Uterus (tissue), 4 donors: ENCODE measurements around the gene TOX2. TPM values are rescaled to one million over a fixed set of nuclear protein-coding genes. Genes with fewer than 3 reads are reported as not detected.

ENCODE experiments used
- DNase-seq, 2 donors: peaks; one replicate each; pipeline ENCODE4 v3.0.0-alpha.2; 2019 to 2020
- H3K27ac ChIP-seq, 2 donors: fragments of 200-600 bp; sonication (generic); 1 replicate in 1 of 2; 2 replicates in 1 of 2; pipeline ENCODE4 v1.5.1; 2016 to 2018
- H3K27me3 ChIP-seq, 2 donors: fragments of 200-600 bp; sonication (generic); one replicate each; pipeline ENCODE4 v1.5.1; 2018 to 2019; ENCODE audit warnings: control low read depth in 1 of 2
- H3K36me3 ChIP-seq, 2 donors: fragments of 200-600 bp; sonication (generic); one replicate each; pipeline ENCODE4 v1.5.1; 2019; ENCODE audit warnings: control low read depth in 1 of 2
- H3K4me1 ChIP-seq, 2 donors: fragments of 200-600 bp; sonication (generic); one replicate each; pipeline ENCODE4 v1.5.1; 2018 to 2019; ENCODE audit warnings: control low read depth in 1 of 2
- H3K4me3 ChIP-seq, 2 donors: fragments of 200-600 bp; sonication (generic); 1 replicate in 1 of 2; 2 replicates in 1 of 2; pipeline ENCODE4 v1.5.1; 2018 to 2019; ENCODE audit warnings: mild to moderate bottlenecking in 1 of 2
- H3K9me3 ChIP-seq, 2 donors: fragments of 200-600 bp; sonication (generic); one replicate each; pipeline ENCODE4 v1.5.1; 2019; ENCODE audit warnings: control low read depth in 1 of 2
- CTCF ChIP-seq, 4 experiments: fragments of 200-600 bp in 2 of 4; fragments of 450-650 bp in 2 of 4; sonication (generic) in 2 of 4; IDR thresholded peaks; one replicate each; pipeline ENCODE4 v1.5.1; 2016 to 2019; ENCODE audit warnings: antibody characterized with exemption in 4 of 4, mild to moderate bottlenecking in 2 of 4, moderate library complexity in 1 of 4
- POLR2A ChIP-seq, 2 donors: fragments of 450-650 bp; IDR thresholded peaks; one replicate each; pipeline ENCODE4 v1.6.1; 2016; ENCODE audit warnings: antibody characterized with exemption in 2 of 2, mild to moderate bottlenecking in 1 of 2, moderate library complexity in 1 of 2
- intact Hi-C: fragments of 100-400 bp; cut with DNase I; formaldehyde crosslinking; loops from one replicate; pipeline ENCODE4 v1.15.1; 2023; ENCODE audit warnings: low total_unique reads
- total RNA-seq, 4 donors: library from RNA; depleted of rRNA in 3 of 4; stranded (reverse); fragments of >200 nt in 3 of 4; gene quantifications; one replicate each; pipeline versions ENCODE4 v1.1.0 to v1.2.4, GENCODE V29; 2014 to 2023
- donor health status: DM: yes; HTN: yes; CAD: no.

Gene TOX2
- total RNA-seq, 4 donors from 2014 or later, result 0.26 to 4.8 (median 0.28) TPM; not detected in 1

- Histone ChIP-seq H3K4me3 (no peak overlapping the region), H3K9me3 (no peaks in the 10 kb centered on the region), H3K27me3 (no peaks in the 10 kb centered on the region), H3K27ac (no peak overlapping the region), H3K36me3 (no peaks in the 10 kb centered on the region), H3K4me1 (no peaks in the 10 kb centered on the region)
- no peak for TF ChIP-seq POLR2A (IDR thresholded peaks at IDR 0.05)
- TF ChIP-seq CTCF (IDR thresholded peaks at IDR 0.05), result no peak
- intact Hi-C loops, result no loop called here
- no peak for DNase-seq
Observed at GRCh38 chr20:43921227-43921780, 6.7 kb downstream of the TOX2 start.

- TF ChIP-seq CTCF (IDR thresholded peaks at IDR 0.05) (no peak), POLR2A (IDR thresholded peaks at IDR 0.05) (no peak)
- Histone ChIP-seq H3K27ac (no peak overlapping the region), H3K9me3 (no peaks in the 10 kb centered on the region), H3K36me3 (no peaks in the 10 kb centered on the region), H3K27me3 (no peaks in the 10 kb centered on the region), H3K4me1 (no peaks in the 10 kb centered on the region), H3K4me3 (no peak overlapping the region)
- no peak for DNase-seq
- intact Hi-C loops, result no loop called here
Observed at GRCh38 chr20:43922614-43923013, 8.0 kb downstream of the TOX2 start.

GRCh38 chr20:43923322-43923721, 8.7 kb downstream of the TOX2 start:
- H3K9me3 ChIP-seq, result no peaks in the 10 kb centered on the region
- H3K4me1 ChIP-seq, result no peaks in the 10 kb centered on the region
- H3K27ac ChIP-seq, result no peak overlapping the region
- intact Hi-C loops, result no loop called here
- TF ChIP-seq CTCF (IDR thresholded peaks at IDR 0.05), result no peak
- TF ChIP-seq POLR2A (IDR thresholded peaks at IDR 0.05), result no peak
- H3K36me3 ChIP-seq, result no peaks in the 10 kb centered on the region
- no peak overlapping the region for H3K4me3 ChIP-seq
- no peak for DNase-seq
- H3K27me3 ChIP-seq, result no peaks in the 10 kb centered on the region

- Histone ChIP-seq H3K4me3 (no peak overlapping the region), H3K27ac (no peak overlapping the region), H3K36me3 (no peaks in the 10 kb centered on the region), H3K9me3 (no peaks in the 10 kb centered on the region), H3K27me3 (no peaks in the 10 kb centered on the region), H3K4me1 (no peaks in the 10 kb centered on the region)
- TF ChIP-seq CTCF (IDR thresholded peaks at IDR 0.05) (no peak), POLR2A (IDR thresholded peaks at IDR 0.05) (no peak)
- DNase-seq, result no peak
- intact Hi-C loops, result no loop called here
Observed at GRCh38 chr20:43923917-43924316, 9.3 kb downstream of the TOX2 start.

GRCh38 chr20:43925215-43925614, 10.6 kb downstream of the TOX2 start:
- no peaks in the 10 kb centered on the region for H3K36me3 ChIP-seq
- no peaks in the 10 kb centered on the region for H3K9me3 ChIP-seq
- H3K4me1 ChIP-seq, result no peaks in the 10 kb centered on the region
- H3K27ac ChIP-seq, result no peak overlapping the region
- TF ChIP-seq CTCF (IDR thresholded peaks at IDR 0.05) (no peak), POLR2A (IDR thresholded peaks at IDR 0.05) (no peak)
- intact Hi-C loops, result no loop called here
- no peaks in the 10 kb centered on the region for H3K27me3 ChIP-seq
- DNase-seq, result no peak
- no peak overlapping the region for H3K4me3 ChIP-seq
